Activated T-cell treated with anti-CD3 and anti-CD28 coated beads for 1 hour (primary cell): ENCODE results near the gene PDS5B.
"Not testable (repeated sequence)": the region's sequence is repeated elsewhere in the genome, so short reads cannot be mapped to it uniquely, and the experiment has no call there.

Experiments used
- DNase-seq: peaks from one replicate; pipeline ENCODE4 v3.0.0-alpha.2; 2020; ENCODE audit warnings: low read depth

The PDS5B gene

DNA sequence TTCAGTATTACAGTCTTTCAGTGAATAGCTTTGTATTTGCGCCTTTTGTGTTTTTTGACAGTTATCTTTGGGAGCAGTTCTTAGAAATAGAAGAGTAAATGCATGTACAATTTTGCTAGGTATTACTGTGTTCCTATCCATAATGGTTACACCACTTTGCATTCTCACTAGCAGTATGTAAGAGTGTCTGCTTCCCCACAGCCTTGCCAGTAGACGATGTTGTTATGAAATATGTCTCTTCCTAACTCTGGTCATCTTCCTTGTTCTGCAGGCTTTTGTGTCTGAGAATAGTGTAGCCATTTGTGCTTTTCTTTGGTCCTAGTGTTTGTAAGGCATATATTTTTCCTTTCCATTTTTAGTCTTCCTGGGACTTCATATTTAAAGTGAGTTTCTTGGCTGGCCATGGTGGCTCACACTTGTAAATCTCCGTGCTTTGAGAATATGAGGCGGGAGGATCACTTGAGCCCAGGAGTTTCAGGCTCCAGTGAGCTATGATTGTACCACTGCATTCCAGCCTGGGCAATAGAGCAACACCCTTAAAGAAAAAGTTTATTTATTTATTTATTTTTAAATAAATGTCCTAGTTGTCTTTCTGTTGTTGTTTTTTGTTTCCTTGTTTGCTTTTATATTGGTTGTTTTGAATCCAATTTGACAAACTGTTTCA lies 140.3 kb downstream of the PDS5B start:
- DNase-seq = no peak

DNA sequence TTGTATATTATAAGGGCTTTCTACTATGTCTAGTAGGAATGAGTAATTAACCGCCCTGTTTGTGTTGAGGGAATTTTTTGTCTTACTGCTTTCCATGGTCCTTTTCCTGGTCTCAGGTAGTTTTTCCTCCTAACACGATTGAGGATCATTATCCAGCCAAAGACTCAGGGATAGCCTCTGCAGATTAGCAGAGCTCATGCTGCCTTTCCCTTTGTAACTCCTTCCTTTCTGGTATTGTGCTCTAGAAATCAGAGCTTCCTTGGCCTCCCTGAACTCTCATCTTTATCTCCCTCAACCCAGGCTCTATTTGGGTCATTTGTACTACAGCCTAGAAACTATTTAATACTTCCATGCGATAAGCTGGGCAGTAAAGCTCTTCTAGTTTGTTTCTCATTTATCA lies 142.1 kb downstream of the PDS5B start:
- DNase-seq = no peak

DNA sequence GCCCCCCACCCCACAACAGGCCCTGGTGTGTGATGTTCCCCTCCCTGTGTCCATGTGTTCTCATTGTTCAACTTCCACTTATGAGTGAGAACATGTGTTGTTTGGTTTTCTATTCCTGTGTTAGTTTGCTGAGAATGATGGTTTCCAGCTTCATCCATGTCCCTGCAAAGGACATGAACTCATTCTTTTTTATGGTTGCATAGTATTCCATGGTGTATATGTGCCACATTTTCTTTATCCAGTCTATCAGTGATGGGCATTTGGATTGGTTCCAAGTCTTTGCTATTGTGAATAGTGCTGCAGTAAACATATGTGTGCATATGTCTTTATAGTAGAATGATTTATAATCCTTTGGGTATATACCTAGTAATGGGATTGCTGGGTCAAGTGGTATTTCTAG lies 142.8 kb downstream of the PDS5B start:
- not testable (repeated sequence) for DNase-seq

DNA sequence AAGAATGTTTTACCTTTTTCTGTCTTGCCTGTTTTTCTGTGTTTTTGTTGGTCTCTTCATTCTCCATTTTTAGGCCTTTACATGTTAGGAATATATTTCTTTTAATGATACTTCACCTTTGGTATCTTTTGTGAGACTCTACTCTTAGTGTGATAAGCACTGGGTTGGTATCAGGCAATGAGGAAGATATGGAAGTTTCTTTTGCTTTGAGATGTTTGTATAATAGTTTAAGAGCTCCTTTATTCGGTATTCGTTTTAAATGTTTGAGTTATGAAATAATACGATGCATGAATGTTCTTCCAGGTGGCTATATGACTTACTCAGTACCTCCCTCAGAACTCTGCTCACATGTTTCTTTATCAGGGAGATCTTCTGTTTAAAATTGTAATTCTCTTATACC lies 144.8 kb downstream of the PDS5B start:
- DNase-seq = no peak

DNA sequence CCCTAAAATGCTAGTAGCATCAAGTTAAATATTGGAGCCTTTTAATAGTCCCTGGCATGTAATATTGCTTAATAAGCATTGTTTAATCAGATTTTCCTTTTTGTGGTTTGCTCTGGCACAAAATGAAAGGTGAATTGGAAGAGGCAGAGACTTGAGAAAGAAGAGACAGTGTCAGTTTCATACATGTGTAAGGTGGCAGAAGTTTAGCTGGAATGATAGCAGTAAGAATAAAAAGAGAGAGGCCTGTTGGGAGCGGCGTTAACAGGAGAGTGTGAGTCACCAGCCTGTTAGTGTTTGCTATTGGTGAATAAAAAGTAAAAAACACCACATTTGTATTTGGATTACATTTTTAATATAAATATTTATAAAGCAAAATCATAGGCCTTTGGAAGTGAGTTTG lies 145.3 kb downstream of the PDS5B start:
- DNase-seq = no peak

DNA sequence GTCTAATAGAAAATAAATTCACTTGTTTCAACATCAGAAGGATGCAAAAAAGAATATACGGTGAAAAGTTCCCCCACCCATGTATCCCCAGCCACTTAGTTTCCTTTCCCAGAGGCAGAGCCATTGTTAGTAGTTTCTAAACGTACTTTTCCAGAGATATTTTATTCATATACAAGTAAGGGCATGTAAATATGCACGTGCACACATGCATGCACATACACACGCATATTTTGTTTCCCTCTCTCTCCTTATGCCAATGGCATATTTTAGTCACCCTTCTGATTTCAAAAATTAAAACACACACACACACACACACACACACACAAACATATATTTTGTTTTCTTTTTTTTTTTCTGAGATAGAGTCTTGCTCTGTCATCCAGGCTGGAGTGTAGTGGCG lies 147.4 kb downstream of the PDS5B start:
- no peak for DNase-seq

DNA sequence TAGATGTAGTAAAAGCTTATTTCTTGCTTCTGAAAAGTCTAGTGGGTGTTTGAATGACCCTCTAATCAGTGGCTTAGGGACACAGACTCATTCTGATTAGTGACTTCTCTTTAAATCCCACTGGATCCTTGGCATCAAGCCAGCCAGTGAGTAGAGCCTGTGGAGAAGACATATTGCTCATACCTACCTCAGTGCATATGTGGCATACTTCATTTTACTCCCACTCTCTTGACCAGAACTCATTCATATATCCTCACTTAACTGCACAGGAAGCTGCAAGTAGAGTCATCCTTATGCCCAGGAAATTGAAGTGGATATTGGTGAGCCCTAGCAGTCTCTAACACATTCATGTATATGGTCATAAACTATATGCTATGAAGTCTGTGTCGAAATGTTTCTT lies 148.3 kb downstream of the PDS5B start:
- no peak for DNase-seq

DNA sequence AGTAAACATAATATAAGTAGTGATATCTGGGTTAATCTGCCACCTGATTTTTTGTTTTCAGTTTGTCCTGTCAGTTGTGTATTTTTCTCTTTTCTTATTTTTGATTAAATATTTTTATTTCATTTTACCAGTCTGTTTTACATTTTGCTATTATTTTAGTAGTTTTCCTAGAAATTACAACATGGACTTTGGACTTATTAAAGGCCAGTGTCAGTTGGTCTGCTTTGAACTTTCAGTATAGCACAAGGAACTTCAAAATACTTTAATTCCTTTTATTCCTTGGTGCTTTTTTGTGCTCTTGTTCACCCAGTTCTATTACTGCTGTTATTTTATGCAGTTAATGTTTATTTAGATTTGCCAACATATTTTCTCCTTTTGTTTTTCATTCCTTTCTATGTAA lies 149.6 kb downstream of the PDS5B start:
- DNase-seq = no peak

DNA sequence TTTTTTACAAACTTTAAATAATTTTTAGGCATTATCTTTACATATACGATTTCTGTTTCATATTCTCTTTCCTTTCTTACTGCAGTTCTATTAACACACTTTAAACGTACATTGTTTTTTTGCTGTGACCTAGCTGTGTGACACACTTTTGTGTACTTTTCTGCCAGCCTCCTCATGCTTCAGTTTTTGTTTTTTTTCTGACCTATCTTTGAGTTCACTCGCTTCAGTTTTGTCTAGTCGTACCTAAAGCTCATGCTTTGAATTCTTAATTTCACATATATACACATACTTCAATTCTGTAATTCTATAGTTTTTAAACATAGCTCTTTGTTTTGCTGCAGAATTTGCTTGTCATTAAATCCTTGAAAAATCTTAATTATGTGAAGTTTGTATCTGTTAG lies 150.4 kb downstream of the PDS5B start:
- no peak for DNase-seq

DNA sequence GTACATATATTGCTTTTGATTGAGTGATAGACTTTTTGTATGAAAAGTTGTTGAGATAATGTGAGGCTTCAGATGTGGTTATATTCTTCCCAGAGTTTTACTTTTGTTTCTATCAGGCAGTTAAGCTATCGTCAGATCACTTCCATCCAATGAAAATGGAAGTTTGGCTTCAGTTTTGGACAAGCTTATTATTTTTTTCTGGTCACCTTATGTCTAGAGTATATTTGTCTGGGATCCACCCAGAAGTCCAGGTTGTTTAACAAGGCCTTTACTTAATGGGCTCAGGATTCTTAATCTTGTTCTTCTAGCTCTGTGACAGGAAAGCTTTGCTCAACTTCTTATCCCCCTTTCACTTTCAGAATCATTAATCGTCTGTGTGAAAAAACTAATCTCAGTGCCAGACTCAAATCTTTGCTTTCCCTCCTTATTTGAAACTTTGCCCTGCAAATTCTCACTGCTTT lies 150.9 kb downstream of the PDS5B start:
- DNase-seq = no peak

DNA sequence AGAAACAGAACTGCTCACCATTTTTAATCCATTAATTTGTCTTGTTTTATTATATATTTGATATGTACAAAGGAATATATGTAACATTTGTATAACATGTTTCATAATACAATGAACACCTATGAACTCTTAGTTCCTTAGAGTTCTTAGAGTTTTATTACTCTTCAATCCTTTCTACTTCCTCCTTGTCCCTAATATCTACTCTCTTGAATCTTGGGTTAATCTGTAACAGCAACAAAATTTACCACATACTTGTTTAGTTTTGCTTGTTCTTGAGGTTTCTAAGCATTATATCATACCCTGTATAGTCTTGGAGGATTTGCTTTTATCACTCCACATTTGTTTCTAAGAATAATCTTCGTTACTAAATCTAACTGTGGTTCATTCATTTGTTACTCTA lies 151.4 kb downstream of the PDS5B start:
- DNase-seq = no peak

DNA sequence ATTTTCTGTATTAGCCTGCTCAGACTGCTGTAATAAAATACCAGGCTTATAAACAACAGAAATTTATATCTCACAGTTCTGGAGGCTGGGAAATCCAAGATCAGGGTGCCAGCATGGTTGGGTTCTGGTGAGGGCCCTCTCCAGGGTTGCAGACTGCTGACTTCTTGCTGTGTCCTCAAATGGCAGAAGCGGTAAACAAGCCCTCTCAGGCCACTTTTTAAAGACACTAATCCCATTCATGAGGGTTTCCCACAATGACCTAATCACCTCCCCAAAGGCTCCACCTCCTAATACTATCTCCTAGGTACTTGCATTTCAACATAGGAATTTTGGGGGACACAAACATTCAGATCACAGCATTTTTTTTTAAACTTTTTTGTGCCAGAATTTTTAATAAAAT lies 159.3 kb downstream of the PDS5B start:
- no peak for DNase-seq

DNA sequence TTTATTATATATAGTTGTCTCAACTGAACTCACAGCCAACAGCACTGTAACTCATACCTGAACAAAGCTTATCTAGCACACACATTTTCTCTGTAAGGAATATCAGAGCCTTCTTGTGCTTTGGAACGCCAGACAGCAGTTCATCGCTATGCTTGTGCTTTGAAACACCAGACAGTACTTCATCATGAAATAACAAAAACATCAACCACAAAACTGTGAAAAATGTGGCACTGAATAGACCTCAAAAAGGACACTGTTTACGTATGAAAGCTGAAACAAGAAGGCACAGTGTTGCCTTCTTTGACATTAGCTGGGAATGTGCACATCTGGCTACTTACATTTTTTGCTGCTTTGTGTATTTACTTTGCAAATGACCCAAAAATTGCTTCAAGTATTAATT lies 160.2 kb downstream of the PDS5B start:
- no peak for DNase-seq

DNA sequence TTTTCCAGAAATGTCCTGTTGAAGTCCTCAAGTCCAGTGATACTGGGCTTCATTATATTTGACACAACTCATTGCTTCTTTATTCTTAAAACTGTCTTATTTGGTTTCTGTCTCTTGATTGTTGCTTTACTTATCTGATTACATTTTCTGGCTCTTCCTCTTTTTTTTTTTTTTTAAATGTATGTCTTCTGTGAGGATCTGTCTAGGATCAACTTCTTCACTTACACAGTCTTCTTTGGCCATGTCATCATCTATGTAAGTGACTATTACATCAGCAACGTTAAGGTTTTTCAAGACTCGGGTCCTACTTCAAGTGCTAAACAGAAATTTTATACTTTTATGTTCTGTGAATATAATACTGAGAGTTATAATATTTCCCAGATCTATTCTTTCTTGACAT lies 162.1 kb downstream of the PDS5B start:
- DNase-seq = no peak

DNA sequence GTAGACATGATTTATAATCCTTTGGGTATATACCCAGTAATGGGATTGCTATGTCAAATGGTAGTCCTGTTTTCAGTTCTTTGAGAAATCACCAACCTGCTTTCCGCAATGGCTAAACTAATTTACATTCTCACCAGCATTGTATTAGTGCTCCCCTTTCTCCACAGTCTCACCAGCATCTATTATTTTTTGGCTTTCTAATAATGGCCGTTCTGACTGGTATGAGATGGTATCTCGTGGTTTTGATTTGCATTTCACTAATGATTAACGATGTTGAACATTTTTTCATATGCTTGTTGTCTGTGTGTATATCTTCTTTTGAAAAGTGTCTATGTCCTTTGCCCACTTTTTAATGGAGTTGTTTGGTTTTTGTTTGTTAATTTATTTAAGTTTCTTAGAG lies 165.1 kb downstream of the PDS5B start:
- no peak for DNase-seq

DNA sequence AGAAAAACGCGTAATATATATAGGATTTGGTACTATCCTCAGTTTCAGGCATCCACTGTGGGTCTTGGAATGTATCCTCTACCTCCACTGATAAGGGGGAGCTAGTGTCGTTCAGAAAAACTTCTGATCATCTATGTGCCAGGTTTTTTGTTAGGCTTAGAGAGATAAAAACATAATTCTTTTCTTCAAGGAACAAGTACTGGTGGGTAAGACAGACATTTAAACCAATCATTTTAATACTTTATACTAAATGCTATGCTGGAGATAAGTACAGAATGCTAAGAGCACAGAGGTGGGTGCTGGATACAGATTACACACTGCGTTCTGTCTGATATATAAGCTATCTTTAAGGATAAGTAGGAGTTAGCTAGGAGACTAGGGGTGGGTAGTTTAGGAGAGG lies 166.1 kb downstream of the PDS5B start:
- DNase-seq = no peak

DNA sequence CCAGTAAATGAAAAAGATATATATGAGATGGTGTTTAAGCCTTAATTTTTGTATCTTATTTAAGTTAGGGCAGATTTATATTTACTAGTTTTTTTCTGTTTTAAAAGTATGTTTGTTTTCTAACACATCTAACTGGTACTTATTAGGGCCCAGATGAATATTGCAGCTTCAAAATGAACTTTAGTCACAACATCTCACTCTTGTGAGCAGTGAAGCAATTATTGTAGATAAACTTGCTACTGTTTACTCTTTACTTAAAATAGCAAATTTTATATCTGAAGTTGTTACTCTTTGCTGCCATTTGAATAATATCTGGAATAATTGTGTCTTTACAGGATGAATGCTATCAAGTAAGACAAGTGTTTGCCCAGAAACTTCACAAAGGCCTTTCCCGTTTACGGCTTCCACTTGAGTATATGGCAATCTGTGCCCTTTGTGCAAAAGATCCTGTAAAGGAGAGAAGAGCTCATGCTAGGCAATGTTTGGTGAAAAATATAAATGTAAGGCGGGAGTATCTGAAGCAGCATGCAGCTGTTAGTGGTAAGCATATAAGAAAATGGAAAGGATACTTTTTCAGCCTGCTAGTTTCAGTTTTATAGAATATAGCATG lies 166.8 kb downstream of the PDS5B start:
- no peak for DNase-seq

DNA sequence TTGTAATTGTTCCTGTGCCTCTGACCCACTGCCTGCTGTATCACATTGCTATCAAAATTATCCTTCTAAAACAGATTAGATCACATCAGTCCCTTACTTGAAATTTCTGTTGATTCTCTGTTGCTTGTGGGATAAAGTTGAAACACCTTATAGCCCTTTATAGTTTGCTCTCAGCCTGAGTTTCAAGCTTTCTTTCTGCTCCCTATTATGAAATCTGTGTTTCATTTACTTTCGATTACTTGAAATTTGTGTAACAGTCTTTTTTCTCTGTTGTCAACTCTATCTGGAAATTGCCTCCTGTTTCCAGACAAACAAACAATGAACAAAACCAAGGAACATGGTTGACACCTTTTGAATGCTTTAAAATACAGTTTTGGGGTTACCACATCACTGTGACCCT lies 167.9 kb downstream of the PDS5B start:
- DNase-seq = no peak

DNA sequence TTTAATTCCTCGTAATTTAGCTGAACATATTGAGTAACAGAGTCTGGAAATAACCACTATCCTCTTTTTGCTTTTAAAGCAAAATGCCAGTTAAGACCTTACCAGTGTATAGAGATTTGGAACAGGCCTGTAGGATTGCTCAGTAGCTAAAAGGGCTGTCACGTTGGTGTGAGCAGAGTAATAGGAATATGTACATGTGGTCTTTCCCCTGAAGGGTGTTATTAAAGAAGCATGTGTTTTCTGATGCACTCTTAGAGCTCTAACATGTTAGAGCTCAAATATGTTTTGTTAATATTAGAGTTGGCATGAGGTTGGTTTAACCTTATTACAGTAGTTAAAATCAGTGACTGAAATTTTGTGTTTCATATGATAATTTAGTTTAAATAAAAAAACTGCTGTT lies 172.9 kb downstream of the PDS5B start:
- DNase-seq = no peak

DNA sequence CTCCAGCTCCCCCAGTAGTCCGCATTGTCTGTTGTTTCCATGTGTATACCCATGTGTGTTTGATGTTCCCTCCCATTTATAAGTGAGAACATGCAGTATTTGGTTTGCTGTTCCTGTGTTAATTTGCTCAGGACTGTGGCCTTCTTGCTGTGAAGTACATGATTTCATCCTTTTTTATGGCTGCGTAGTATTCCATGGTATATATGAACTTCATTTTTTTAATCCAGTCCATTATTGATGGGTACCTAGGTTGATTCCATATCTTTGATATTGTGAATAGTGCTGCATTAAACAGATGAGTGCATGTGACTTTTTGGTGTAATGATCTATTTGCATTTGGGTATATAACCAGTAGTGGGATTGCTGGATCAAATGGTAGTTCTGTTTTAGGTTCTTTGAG lies 175.2 kb downstream of the PDS5B start:
- no peak for DNase-seq

DNA sequence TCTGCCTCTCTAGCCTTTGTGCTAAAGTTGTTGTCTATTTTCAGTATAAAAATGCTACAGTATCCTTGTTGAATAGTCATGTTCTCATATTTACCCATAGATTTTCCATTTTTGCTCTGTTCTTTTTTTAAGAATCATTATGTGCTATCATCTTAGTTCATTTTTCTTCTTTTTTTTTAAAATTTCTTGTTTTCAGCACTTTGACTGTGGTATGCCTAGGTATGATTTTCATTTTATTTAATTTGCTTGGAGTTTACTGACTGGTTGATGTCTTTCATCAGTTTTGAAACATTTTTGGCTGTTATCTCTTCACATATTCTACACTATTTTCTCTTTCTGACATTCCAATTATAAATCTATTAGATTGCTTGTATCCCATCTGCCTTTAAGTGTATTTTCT lies 192.9 kb downstream of the PDS5B start:
- DNase-seq = no peak

DNA sequence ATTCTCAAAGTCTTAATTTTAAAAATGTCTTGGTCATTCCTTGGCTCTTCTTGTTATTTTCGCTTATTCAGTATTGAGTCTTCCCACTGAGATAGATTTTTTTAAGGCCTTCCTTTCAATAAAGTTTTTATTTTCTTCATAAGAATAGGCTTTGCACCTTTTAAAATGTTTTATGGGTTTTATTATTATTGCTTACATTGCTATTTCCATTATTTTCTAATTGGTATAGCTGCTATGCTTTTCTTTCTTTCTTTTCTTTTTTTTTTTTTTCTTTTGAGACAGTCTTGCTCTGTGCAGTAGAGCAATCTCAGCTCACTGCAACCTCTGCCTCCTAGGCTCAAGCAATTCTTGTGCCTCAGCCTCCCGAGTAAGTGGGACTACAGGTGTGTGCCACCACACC lies 195.7 kb downstream of the PDS5B start:
- DNase-seq = no peak

DNA sequence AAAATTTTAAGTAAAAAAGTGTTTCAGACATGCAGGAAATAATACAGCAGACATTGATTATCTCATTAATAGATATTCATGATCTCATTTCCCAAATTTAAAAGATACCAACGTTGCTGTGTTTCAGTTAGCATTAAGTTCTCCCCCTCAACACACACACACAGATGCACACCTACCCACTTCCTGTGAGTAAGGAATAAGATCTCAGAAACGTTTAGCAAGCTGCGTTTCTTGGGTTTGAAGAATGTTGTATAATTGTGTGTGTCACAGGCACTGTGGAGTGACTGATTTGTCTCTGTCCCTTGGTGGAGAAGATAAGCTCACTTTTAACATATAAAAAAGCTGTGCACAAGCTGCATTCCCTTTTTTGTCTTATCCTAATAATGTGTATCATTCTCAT lies 196.8 kb downstream of the PDS5B start:
- DNase-seq = no peak

DNA sequence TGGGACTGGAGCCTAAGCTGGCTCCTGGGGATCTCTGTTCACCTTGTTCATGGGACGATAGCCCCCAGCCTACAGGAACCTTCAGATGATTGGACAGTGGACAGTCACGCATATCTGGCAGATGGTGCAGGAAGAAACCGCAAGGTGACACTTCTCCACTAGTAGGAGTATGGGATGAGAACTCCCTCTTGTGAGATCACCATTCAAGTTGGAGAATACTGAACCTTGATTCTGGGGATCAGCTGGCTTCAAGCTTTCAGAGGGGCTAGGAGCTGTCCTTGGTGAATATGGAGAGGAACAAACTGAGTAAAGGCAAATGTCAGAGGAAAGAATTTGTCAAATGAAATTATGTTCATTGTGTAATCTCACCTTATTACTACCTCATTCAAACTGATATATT lies 204.5 kb downstream of the PDS5B start:
- no peak for DNase-seq
